Measurements from ENCODE around the gene SLC40A1. TPM values are rescaled to one million over a fixed set of nuclear protein-coding genes. Genes with fewer than 3 reads are reported as not detected.

The SLC40A1 gene
- total RNA-seq: 1 to 10 TPM in 1 of 2 experiments, under 1 TPM in 1; 0.47 to 1.3 TPM

- CTCF ChIA-PET: interaction anchor here (0.9 to 1.9 kb wide), 3 partner anchors 78 to 140 kb away, joined by 3 to 5 read pairs (median 4); partner anchors contain the start of genes ASNSD1 and WDR75
- Mint-ChIP-seq H3K27me3 (peaks cover 51% of the 10 kb centered on the region), H3K27ac (peak within 1 kb of the TSS; percentile 59), H3K4me3 (peak within 1 kb of the TSS; percentile 68), H3K36me3 (peaks cover 3% of the 10 kb centered on the region), H3K9me3 (ENCODE audit: low read depth) (no peaks in the 10 kb centered on the region), H3K4me1 (peaks cover 24% of the 10 kb centered on the region)
- ATAC-seq (peak; percentile 96), DNase-seq (peak; percentile 59)
Observed at GRCh38 chr2:189580658-189581353, at the start of gene SLC40A1. Gene SLC40A1 (minus strand): TSS chr2:189580786. CDS start chr2:189580460, 326 bp downstream.

GRCh38 chr2:189629531-189630453, 49.2 kb upstream of the SLC40A1 start:
- H3K9me3 Mint-ChIP-seq (ENCODE audit: low read depth): no peaks in the 10 kb centered on the region

GRCh38 chr2:189628817-189629530, 48.4 kb upstream of the SLC40A1 start:
- ATAC-seq (no peak), DNase-seq (no peak)
- no peaks in the 10 kb centered on the region for H3K27me3 Mint-ChIP-seq
- no peak overlapping the region for H3K27ac Mint-ChIP-seq
- H3K36me3 Mint-ChIP-seq: no peaks in the 10 kb centered on the region
- H3K9me3 Mint-ChIP-seq (ENCODE audit: low read depth): no peaks in the 10 kb centered on the region
- no peak overlapping the region for H3K4me3 Mint-ChIP-seq
- CTCF ChIA-PET: no interaction called here
- peaks cover 12% of the 10 kb centered on the region for H3K4me1 Mint-ChIP-seq

More at GRCh38 chr2:189629531-189630453, 49.2 kb upstream of the SLC40A1 start:
- H3K27ac Mint-ChIP-seq: no peak overlapping the region
- ATAC-seq: no peak
- peaks cover 6% of the 10 kb centered on the region for H3K4me1 Mint-ChIP-seq
- H3K27me3 Mint-ChIP-seq: no peaks in the 10 kb centered on the region
- CTCF ChIA-PET: no interaction called here
- no peaks in the 10 kb centered on the region for H3K36me3 Mint-ChIP-seq
- H3K4me3 Mint-ChIP-seq: no peak overlapping the region
- DNase-seq: no peak

GRCh38 chr2:189627789-189628188, 47.2 kb upstream of the SLC40A1 start:
- Mint-ChIP-seq H3K4me1 (peaks cover 12% of the 10 kb centered on the region), H3K27me3 (no peaks in the 10 kb centered on the region), H3K9me3 (ENCODE audit: low read depth) (no peaks in the 10 kb centered on the region), H3K36me3 (no peaks in the 10 kb centered on the region), H3K4me3 (no peak overlapping the region), H3K27ac (no peak overlapping the region)
- no peak for DNase-seq
- CTCF ChIA-PET: no interaction called here
- no peak for ATAC-seq

GRCh38 chr2:189625636-189626035, 45.0 kb upstream of the SLC40A1 start:
- Mint-ChIP-seq H3K4me1 (peaks cover 12% of the 10 kb centered on the region), H3K36me3 (no peaks in the 10 kb centered on the region), H3K27me3 (no peaks in the 10 kb centered on the region), H3K4me3 (no peak overlapping the region), H3K9me3 (ENCODE audit: low read depth) (no peaks in the 10 kb centered on the region), H3K27ac (no peak overlapping the region)
- CTCF ChIA-PET: interaction anchor here (1.2 kb wide), 1 partner anchor 65 kb away, joined by 3 read pairs; no protein-coding TSS in a partner anchor
- no peak for ATAC-seq
- no peak for DNase-seq

GRCh38 chr2:189624648-189625355, 44.2 kb upstream of the SLC40A1 start:
- Mint-ChIP-seq H3K27me3 (no peaks in the 10 kb centered on the region), H3K27ac (no peak overlapping the region), H3K4me1 (peaks cover 12% of the 10 kb centered on the region), H3K4me3 (no peak overlapping the region), H3K36me3 (no peaks in the 10 kb centered on the region), H3K9me3 (ENCODE audit: low read depth) (no peaks in the 10 kb centered on the region)
- CTCF ChIA-PET: interaction anchor here (1.2 kb wide), 2 partner anchors 36 to 65 kb away, joined by 3 read pairs; no protein-coding TSS in a partner anchor
- DNase-seq (no peak), ATAC-seq (peak; percentile 23)

GRCh38 chr2:189623049-189623448, 42.5 kb upstream of the SLC40A1 start:
- Mint-ChIP-seq H3K27ac (no peak overlapping the region), H3K27me3 (no peaks in the 10 kb centered on the region), H3K4me1 (peaks cover 12% of the 10 kb centered on the region), H3K9me3 (ENCODE audit: low read depth) (no peaks in the 10 kb centered on the region), H3K36me3 (no peaks in the 10 kb centered on the region), H3K4me3 (no peak overlapping the region)
- ATAC-seq (no peak), DNase-seq (no peak)
- CTCF ChIA-PET: interaction anchor here (1.3 kb wide), 1 partner anchor 10 kb away, joined by 6 read pairs; no protein-coding TSS in a partner anchor

GRCh38 chr2:189621781-189622180, 41.2 kb upstream of the SLC40A1 start:
- H3K4me3 Mint-ChIP-seq: no peak overlapping the region
- ATAC-seq (no peak), DNase-seq (no peak)
- H3K36me3 Mint-ChIP-seq: no peaks in the 10 kb centered on the region
- H3K4me1 Mint-ChIP-seq: peaks cover 12% of the 10 kb centered on the region
- no peaks in the 10 kb centered on the region for H3K9me3 Mint-ChIP-seq (ENCODE audit: low read depth)
- H3K27ac Mint-ChIP-seq: no peak overlapping the region
- no peaks in the 10 kb centered on the region for H3K27me3 Mint-ChIP-seq
- CTCF ChIA-PET: no interaction called here

- H3K4me1 Mint-ChIP-seq: no peaks in the 10 kb centered on the region
- H3K9me3 Mint-ChIP-seq (ENCODE audit: low read depth): no peaks in the 10 kb centered on the region
- CTCF ChIA-PET: no interaction called here
- H3K27ac Mint-ChIP-seq: no peak overlapping the region
- no peaks in the 10 kb centered on the region for H3K27me3 Mint-ChIP-seq
- no peak overlapping the region for H3K4me3 Mint-ChIP-seq
- no peaks in the 10 kb centered on the region for H3K36me3 Mint-ChIP-seq
- DNase-seq: no peak
- no peak for ATAC-seq
Observed at GRCh38 chr2:189618197-189618596, 37.6 kb upstream of the SLC40A1 start.

- Mint-ChIP-seq H3K4me1 (no peaks in the 10 kb centered on the region), H3K36me3 (no peaks in the 10 kb centered on the region), H3K27ac (no peak overlapping the region), H3K9me3 (ENCODE audit: low read depth) (no peaks in the 10 kb centered on the region), H3K27me3 (peaks cover 2% of the 10 kb centered on the region), H3K4me3 (no peak overlapping the region)
- CTCF ChIA-PET: no interaction called here
- no peak for DNase-seq
- no peak for ATAC-seq
Observed at GRCh38 chr2:189614585-189614984, 34.0 kb upstream of the SLC40A1 start.

GRCh38 chr2:189613650-189614420, 33.2 kb upstream of the SLC40A1 start:
- no peaks in the 10 kb centered on the region for H3K4me1 Mint-ChIP-seq
- no peak for DNase-seq
- H3K27me3 Mint-ChIP-seq: peaks cover 2% of the 10 kb centered on the region
- no peak overlapping the region for H3K27ac Mint-ChIP-seq
- CTCF ChIA-PET: interaction anchor here (0.5 kb wide), 1 partner anchor 231 kb away, joined by 3 read pairs; no protein-coding TSS in a partner anchor
- H3K4me3 Mint-ChIP-seq: no peak overlapping the region
- ATAC-seq: no peak
- H3K9me3 Mint-ChIP-seq (ENCODE audit: low read depth): no peaks in the 10 kb centered on the region
- H3K36me3 Mint-ChIP-seq: no peaks in the 10 kb centered on the region

GRCh38 chr2:189613077-189613636, 32.6 kb upstream of the SLC40A1 start:
- H3K36me3 Mint-ChIP-seq: no peaks in the 10 kb centered on the region

More at GRCh38 chr2:189613077-189613636, 32.6 kb upstream of the SLC40A1 start:
- H3K27ac Mint-ChIP-seq: no peak overlapping the region
- no peaks in the 10 kb centered on the region for H3K4me1 Mint-ChIP-seq
- ATAC-seq (no peak), DNase-seq (no peak)
- no peaks in the 10 kb centered on the region for H3K9me3 Mint-ChIP-seq (ENCODE audit: low read depth)
- peaks cover 2% of the 10 kb centered on the region for H3K27me3 Mint-ChIP-seq
- CTCF ChIA-PET: interaction anchor here (0.5 kb wide), 1 partner anchor 232 kb away, joined by 3 read pairs; no protein-coding TSS in a partner anchor
- H3K4me3 Mint-ChIP-seq: no peak overlapping the region

Data from activated CD8-positive, alpha-beta memory T cell treated with anti-CD3 and anti-CD28 coated beads, Interleukin-2, amount 10 ng/mL, durations not matched to agents 7 days and 5 days (primary cell).